OCI-LY1 (cell line): ENCODE results near the gene EHD1.

Experiments
- CTCF ChIP-seq: fragments of 200-600 bp; sonication (generic), shearing (Covaris generic); IDR thresholded peaks from 2 replicates; pipeline ENCODE4 v1.5.1; 2017; ENCODE audit warnings: mild to moderate bottlenecking, antibody characterized with exemption, low read length, moderate library complexity, mixed read lengths
- EZH2 ChIP-seq: fragments of 200-600 bp; sonication (generic), shearing (Covaris generic); IDR thresholded peaks from 2 replicates; pipeline ENCODE4 v1.8.0; 2017; ENCODE audit warnings: borderline replicate concordance, mixed run types, mild to moderate bottlenecking, antibody characterized with exemption, low read length, moderate library complexity, mixed read lengths

DNA sequence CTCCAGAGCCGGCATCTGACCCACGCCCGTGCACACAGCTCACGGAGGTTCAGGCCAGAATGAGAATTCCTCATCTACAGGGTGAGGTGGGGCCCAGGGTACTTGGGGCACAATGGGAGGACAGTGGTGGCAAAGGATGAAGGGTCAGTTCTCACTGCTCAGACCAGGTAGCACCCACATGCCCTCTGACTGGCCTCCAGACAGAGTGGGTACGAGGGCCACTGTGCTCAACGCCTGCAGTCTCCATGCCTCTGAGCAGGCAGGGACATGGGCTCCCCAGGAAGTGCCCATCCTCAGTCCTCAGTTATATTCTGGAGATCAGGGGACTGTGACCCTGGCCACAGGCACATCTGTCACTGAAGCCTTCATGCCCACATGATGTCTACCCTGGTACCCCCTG, 20.9 kb downstream of the EHD1 start:
- TF ChIP-seq CTCF (no peak), EZH2 (no peak)
